ENCODE results near the gene CLDN5. TPM values are rescaled to one million over a fixed set of nuclear protein-coding genes. Genes with fewer than 3 reads are reported as not detected.

CLDN5 gene
- total RNA-seq, 3 donors from 2014 or later = 65.0 to 301 (median 65.1) TPM

DNA sequence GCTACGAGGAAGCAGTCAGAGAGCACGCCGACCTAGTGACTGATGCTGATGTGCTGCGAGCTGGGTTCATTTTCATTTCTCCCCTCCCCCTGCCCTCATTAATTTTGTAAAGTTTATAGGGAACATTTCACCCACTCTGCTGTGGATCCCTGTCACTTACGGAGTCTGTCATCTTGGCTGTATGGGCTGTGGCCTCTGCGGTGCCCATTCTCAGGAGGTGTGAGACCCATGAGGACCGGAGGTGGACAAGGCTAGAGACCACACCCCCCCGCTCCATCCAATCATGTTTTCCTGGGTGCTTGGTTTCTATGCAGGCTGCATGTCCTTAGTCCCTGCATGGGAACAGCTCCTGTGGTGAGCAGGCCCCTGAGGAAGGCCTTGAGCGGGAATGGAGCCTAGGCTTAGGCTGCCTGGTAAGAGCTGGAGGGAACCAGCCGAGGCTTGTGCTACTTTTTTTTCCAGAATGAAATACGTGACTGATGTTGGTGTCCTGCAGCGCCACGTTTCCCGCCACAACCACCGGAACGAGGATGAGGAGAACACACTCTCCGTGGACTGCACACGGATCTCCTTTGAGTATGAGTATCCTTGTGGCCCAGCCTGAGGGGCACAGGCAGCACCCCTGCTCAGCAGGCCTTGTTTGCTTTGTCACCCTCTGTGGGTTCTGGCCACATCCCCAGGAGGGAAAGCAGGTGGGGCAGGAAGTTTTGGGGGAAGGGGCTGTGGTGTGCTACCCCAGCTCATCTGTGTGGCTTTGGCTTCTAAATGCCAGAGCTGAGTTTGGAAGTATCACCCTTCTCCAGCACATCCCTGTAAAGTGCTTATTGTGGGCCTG is 19.1 kb downstream of the CLDN5 start:
- Histone ChIP-seq H3K9me3 (no peaks in the 10 kb centered on the region), H3K4me1 (no peaks in the 10 kb centered on the region), H3K27me3 (no peaks in the 10 kb centered on the region), H3K4me3 (no peak overlapping the region), H3K27ac (no peak overlapping the region), H3K36me3 (no peaks in the 10 kb centered on the region)
- DNase-seq (ENCODE audit: low spot score in 2 of 2) = no peak
- no peak for TF ChIP-seq POLR2AphosphoS5 (IDR thresholded peaks at IDR 0.05)
- intact Hi-C loops (cut with DNase I; ENCODE audit: low total_unique reads) = no loop called here

DNA sequence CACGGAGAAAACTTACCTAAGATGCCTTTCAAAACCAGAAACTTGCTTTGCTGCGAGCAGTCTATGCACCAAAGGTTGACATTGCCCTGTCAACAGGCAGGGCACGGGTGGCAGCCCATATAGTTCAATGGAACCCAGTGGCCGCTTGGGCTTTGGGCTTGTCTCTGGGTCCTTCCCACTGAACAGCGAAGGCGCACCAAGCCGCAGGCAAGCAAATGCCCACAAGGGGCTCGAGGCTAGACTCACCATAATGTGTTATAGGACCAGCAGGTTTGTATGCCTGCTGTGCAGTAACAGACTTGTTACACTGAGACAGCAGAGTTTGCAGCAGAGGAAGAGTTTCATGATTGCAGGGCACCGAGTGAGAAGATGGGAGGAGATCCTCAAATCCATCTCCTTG is 20.3 kb downstream of the CLDN5 start:
- no peak for DNase-seq (ENCODE audit: low spot score in 2 of 2)

GRCh38 chr22:19503367-19503766 is 20.8 kb downstream of the CLDN5 start:
- intact Hi-C loops (cut with DNase I; ENCODE audit: low total_unique reads) = no loop called here
- no peaks in the 10 kb centered on the region for H3K9me3 ChIP-seq
- no peak for DNase-seq (ENCODE audit: low spot score in 2 of 2)

More for the DNA sequence above, 20.3 kb downstream of the CLDN5 start:
- TF ChIP-seq POLR2AphosphoS5 (IDR thresholded peaks at IDR 0.05) = no peak
- TF ChIP-seq POLR2A (IDR thresholded peaks at IDR 0.05) = no peak
- TF ChIP-seq CTCF (IDR thresholded peaks at IDR 0.05) = no peak
- Histone ChIP-seq H3K9me3 (no peaks in the 10 kb centered on the region), H3K27me3 (no peaks in the 10 kb centered on the region), H3K4me3 (no peak overlapping the region), H3K4me1 (no peaks in the 10 kb centered on the region), H3K27ac (no peak overlapping the region), H3K36me3 (no peaks in the 10 kb centered on the region)
- intact Hi-C loops (cut with DNase I; ENCODE audit: low total_unique reads) = no loop called here

GRCh38 chr22:19501897-19502447 is 22.2 kb downstream of the CLDN5 start:
- Histone ChIP-seq H3K4me3 (no peak overlapping the region), H3K36me3 (no peaks in the 10 kb centered on the region), H3K9me3 (no peaks in the 10 kb centered on the region), H3K27ac (no peak overlapping the region), H3K27me3 (no peaks in the 10 kb centered on the region), H3K4me1 (no peaks in the 10 kb centered on the region)
- intact Hi-C loops (cut with DNase I; ENCODE audit: low total_unique reads) = no loop called here
- no peak for DNase-seq (ENCODE audit: low spot score in 2 of 2)
- TF ChIP-seq POLR2AphosphoS5 (IDR thresholded peaks at IDR 0.05) (no peak), POLR2A (IDR thresholded peaks at IDR 0.05) (no peak), CTCF (IDR thresholded peaks at IDR 0.05) (no peak)

More at GRCh38 chr22:19503367-19503766, 20.8 kb downstream of the CLDN5 start:
- TF ChIP-seq POLR2AphosphoS5 (IDR thresholded peaks at IDR 0.05) = no peak
- TF ChIP-seq CTCF (IDR thresholded peaks at IDR 0.05) = no peak
- no peak for TF ChIP-seq POLR2A (IDR thresholded peaks at IDR 0.05)
- Histone ChIP-seq H3K4me3 (no peak overlapping the region), H3K4me1 (no peaks in the 10 kb centered on the region), H3K27ac (no peak overlapping the region), H3K27me3 (no peaks in the 10 kb centered on the region), H3K36me3 (no peaks in the 10 kb centered on the region)

- DNase-seq (ENCODE audit: low spot score in 2 of 2) = no peak
- H3K4me3 ChIP-seq = no peak overlapping the region
- no peaks in the 10 kb centered on the region for H3K36me3 ChIP-seq
- no peaks in the 10 kb centered on the region for H3K9me3 ChIP-seq
- TF ChIP-seq CTCF (IDR thresholded peaks at IDR 0.05) = no peak
- TF ChIP-seq POLR2A (IDR thresholded peaks at IDR 0.05) = no peak
- TF ChIP-seq POLR2AphosphoS5 (IDR thresholded peaks at IDR 0.05) = no peak
- no peak overlapping the region for H3K27ac ChIP-seq
- no peaks in the 10 kb centered on the region for H3K27me3 ChIP-seq
- intact Hi-C loops (cut with DNase I; ENCODE audit: low total_unique reads) = no loop called here
- H3K4me1 ChIP-seq = no peaks in the 10 kb centered on the region
Measured at GRCh38 chr22:19499880-19500242, 24.3 kb downstream of the CLDN5 start.
